HG03342 (cell line): ENCODE results near the gene MRPS2.

ENCODE experiments used
- ATAC-seq: cut with Tn5 transposase; IDR thresholded peaks from one replicate; pipeline ENCODE4 v1.9.1; 2021; ENCODE audit warnings: mild to moderate bottlenecking, moderate library complexity; ENCODE audit not compliant: unreplicated experiment

Gene MRPS2

DNA sequence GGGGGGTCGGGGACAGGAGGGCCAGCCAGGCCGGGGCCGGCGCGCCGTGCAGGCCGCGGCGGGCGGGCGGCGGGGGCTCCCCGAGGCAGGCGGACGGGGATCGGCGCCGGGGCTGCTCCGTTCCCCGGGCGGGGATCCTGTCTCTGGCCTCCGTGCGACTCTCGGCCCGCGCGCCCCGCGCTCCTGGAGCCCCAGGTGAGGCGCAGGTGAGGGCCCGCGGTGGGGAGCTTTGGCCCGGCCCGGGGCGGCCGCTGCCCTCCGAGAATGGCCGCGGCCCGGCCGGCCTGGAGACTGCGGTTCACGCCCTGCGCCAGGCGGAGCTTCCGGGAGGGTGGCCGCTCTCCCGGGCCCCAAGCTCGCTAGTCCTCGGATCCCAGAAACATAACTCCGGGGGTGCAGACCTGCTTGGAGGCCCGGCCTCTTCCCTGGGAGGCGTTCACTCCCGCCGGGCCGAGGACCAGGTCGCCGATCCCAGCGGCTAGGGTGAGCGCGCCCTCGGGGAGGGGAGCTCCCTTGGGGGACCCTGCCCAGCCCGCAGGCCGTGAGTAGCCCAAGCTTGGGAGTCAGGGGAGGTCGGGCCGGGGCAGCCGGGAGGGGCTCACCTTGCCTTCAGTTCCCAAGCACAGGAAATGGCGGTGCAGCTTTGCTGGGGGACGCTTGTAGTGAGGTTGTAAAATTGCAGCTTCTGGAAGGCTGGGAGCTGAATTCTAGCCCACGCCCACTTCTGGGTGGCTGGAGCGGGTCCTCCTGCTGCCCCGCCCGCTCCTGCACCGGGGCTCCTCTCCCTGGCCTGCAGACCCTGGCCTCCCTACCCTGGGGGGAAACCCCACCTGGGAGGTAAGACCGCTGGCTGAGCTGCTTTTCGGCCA, 20.2 kb upstream of the MRPS2 start:
- ATAC-seq, result no peak

DNA sequence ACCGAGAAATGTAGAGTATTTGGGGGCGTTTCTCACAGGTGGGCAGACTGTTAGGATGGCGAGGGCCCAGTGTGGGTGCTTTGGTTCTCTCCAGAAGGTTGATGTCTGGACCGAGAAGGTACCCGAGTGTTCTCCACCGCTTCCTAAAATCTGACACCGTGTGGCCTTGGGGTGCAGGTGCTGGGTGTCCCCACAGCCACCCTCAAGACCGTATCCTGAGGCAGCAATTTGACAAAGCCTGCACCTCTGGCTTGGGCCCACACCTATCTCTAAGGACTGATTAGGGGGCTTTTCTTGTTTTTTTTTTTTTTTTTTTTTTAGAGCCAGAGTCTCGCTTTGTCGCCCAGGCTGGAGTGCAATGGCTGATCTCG, 19.6 kb upstream of the MRPS2 start:
- no peak for ATAC-seq

DNA sequence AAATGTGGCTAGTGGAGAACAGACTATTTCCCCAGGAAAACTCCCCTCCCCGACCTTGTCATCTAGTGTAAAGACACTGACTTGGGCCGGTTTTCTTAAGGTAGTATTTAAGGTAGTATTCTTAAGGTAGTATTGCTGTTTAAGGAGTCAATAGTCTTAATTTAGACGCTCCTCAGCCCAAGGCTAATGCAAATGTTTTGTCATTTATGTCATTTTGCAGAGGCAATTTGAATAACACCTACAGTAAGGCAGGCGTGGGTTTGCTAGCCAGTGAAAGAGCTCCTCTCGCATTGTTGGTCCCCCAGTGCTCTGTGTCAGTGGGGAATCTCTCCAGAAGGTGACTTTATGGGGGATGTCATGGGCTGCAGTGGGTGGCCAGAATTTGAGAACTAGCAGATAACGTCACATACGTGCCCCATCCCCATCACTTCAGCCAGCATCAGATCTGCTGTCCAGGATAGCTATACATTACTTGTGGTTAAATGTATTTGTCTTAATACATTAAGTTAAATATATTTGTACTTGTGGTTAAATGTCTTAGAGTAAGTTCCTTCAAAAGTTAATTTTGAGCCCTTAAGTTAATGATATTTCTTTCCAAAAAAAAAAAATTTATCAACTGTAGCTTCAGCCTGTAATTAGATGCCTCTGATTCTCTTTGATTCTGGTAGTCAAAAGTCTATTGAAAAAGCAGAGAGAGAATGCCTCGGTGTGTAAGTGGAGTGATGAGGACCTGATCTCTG, 18.3 kb upstream of the MRPS2 start:
- no peak for ATAC-seq

DNA sequence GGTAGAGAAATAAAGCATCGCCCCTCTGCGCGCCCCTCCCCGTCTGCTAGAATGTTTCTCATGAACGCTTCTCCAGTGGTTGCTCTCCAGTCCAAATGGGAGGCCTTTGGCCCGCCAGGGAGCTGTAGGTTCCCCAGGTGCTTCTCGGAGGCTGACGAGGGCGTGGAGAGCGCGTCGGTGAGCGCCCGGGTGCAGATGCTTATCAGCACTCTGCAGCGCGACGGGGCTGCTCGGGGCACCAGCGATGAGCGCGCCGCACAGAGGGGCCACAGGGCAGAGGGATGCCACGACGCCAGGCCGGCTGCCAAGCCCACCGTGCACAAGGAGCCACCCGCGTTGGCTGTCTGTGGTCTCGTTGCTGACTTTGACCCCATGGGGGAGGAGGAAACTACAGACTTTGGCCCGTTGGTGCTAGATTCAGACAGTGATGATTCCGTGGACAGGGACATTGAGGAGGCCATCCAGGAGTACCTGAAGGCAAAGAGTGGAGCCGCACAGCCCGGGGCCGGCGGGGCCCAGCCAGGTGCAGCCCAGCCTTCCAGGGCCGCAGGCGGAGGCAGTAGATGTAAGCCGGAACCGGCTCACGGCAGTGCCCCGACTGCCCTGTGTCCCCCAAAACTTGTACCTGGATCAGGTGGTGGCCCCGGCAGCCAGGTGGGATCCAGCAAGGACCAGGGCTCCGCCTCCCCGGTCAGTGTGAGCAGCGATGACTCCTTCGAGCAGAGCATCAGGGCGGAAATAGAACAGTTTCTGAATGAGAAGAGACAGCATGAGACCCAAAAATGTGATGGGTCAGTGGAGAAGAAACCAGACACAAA, 15.8 kb upstream of the MRPS2 start:
- ATAC-seq, result no peak

DNA sequence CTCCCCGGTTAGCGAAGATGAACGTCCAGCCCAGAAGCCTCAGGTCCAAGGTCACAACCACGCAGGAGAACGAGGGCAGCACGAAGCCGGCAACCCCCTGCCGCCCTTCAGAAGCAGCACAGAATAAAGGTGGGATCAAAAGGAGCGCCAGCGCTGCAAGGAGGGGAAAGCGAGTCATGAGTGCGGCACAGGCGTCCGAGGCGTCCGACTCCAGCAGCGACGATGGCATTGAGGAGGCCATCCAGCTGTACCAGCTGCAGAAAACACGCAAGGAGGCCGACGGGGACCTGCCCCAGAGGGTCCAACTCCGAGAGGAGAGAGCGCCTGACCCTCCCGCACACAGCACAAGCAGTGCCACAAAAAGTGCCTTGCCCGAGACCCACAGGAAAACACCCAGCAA, 15.1 kb upstream of the MRPS2 start:
- ATAC-seq, result no peak

DNA sequence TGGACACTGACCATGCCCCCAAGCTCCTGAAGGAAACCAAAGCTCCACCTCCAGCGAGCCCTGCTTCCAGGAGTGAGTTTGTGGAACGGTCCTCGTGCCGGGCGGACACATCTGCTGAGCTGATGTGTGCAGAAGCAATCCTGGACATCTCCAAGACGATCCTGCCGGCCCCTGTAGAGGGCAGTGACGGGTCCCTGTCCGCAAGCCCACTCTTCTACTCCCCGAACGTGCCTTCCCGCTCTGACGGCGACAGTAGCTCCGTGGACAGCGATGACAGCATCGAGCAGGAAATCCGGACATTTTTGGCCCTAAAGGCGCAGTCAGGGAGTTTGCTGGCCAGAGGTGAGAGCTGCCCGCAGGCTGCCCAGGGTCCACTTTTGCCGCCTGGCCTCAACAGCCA, 14.7 kb upstream of the MRPS2 start:
- no peak for ATAC-seq

DNA sequence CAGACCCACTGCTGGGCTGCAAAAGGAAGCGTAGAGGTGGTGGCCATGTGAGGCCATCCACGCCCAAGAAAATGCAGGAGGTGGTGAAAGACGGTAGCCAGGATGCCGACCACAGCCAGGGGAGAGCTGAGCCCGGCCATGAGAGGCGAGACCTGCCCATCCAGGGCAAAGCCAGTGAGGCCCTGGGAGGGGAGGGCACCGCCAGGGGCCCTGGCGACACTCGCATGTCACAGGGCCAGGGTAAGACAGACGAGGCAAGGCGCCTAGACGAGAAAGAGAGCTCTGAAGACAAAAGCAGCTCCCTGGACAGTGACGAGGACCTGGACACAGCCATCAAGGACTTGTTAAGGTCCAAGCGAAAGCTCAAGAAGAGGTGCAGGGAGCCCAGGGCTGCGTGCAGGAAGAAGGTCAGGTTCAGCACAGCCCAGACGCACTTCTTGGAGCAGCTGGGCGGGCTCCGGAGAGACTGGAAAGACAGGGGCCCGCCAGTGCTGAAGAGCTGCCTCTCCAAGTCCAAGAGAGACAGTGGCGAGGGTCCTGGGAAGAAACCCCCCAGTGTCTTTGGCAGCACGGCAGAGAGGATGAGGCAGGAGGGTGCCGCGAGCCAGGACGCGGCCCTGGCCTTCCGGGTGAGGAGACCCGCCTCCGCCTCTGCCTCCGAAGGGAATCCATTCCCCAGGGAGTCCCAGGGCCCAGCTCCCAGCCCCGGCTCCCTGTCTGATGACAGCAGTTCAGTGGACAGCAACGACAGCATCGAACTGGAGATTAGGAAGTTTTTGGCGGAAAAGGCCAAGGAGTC, 14.0 kb upstream of the MRPS2 start:
- no peak for ATAC-seq

DNA sequence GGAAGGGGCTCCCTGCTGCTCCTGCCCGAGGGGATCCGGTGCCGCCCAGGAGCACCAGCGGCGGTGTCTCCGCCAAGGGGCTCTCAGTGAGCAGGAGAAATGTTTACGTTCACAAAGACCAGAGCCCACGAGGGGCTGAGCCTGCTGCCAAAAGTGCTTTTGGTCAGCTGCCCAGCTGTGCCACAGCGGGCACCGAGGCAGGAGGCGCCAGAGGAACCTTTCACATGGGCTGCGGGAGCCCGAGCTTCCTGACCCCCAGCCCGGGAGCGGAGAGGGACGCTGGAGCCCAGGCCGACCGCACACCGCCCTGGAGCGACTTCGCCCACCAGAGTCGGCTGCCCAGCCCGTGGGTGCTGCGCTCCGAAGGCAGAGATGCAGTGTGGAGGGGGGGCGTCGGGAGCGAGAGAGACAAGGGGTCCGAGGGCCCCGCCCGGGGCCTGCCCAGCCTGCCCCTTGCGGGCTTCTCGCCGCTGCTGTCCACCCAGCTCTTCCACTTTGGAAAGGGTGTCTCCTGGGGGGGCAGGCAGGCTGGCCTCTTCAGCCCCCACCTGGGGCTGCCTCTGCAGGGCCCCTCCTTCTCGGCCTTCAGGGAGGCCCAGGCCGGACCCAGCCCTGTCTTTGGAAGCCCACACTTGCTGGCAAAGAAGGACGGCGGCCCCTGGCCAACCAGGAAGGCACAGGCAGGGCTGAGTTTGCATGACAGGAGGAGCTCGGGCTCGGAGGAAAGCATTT, 13.0 kb upstream of the MRPS2 start:
- no peak for ATAC-seq

DNA sequence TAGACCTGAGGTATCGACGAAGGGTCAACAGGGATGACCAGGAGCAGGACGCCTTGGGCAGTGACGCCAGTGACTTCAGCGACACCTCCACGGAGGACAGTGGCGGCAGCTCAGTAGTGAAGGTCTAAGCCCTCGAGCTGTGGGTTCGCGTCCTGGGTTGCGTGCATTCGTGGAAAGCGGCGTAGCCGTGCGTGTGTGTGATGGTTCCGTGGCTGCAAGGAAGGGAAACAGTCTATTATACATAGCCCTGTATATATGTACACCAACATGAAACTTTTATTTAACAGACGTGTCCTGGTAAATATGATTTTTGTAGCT, 12.5 kb upstream of the MRPS2 start:
- no peak for ATAC-seq

DNA sequence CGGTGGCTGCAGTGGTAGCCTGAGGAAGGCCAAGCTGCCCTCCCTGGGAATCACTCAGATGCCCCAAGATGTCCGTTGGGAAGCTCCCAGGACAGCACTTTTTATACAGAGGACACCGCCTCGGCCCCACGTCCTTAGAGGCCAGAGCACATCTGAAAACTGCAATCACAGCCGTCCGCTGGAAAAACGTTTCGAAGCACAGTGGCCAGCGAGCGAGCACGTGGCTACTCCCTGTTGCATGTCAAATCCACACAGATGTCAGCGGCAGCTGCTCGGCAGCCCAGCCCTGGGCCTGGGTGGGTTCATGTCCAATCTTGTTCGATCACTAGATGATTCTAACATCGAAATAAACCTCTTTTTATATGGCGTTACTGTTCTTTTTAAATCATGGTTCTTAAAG, 12.0 kb upstream of the MRPS2 start:
- ATAC-seq, result no peak

DNA sequence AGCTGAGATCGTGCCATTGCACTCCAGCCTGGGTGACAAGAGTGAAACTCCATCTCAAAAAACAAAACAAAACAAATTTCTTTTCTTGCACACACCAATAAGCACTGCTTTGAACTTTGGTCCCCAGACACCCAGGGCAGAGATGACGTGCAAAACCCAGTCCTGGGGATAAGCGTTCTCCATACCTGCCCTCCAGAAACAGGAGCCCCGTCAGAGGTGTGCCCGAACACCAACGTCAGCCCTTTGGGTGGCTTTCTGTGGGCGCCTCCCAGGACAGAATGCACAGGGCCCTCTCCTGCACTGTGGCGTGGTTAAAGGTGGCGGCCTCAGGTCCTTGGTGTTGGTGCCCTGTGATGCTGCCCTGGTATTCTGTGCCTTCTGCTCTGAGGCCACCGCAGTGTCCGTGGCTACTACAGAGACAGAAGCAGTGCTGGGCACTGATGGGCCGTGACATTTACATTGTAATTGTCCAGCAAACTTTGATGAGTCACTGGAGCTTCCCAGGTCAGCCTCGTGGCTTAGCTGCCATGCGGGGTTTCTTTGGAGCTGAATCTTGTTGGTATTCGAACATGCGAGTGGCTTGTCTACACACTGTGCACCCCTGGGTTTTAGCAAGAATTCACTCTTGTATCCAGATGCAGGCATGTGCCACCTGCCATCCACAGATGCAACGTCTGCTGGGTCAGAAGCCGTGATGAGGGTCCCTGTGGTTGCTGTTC, 11.1 kb upstream of the MRPS2 start:
- ATAC-seq, result no peak

DNA sequence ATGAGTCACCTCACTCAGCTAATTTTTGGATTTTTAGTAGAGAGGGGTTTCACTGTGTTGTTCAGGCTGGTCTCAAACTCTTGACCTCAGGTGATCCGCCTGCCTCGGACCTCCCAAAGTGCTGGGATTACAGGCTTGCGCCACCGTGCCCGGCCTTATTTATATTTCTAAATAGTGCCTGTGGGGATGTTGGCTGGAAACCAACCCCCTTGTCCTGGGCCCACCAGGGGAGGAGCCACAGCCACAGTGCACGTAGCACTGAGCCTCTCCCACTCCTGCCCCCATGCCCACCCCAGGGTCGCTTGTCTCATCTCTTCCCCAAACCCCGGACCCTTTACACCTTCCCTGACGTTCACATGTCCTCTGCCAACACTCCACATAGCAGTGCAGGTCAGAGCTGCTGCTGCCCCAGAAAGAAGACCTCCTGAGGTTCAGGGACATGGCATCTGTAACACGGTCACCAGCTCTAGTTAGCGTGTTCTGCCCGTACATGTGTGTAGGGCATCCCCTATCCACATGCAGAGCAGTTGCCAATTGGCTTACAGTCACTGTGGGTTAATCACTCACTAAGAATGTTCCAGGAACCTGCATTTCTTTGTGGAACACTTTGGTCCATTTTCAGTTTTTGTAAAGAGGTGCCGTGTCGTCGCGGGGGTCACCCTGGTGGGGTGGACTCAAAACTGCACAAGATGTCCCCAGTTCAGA, 10.2 kb upstream of the MRPS2 start:
- no peak for ATAC-seq

DNA sequence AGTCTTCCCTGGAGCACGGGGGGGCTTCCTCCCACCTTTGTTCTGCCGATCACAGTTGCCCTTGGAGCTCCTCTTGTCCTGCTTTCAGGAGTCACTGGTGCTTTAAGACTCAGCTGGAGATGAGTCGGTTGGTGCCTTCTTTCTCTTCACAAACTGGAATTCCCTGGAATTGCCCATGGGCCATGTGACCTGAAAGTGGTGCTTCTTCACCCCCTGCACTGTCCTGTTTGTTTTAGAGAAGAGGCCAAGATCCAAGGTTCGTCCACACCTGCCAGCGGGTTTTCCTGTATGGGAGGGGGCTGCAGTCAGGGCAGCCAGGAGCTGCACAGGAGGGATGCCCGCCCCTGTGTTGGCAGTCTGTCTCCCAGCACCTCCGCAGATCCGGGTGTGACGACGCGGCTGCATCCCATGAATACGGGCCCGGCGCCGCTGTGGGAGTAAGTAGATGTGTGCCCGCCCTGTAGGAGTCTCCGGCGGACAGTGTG, 9.5 kb upstream of the MRPS2 start:
- no peak for ATAC-seq

DNA sequence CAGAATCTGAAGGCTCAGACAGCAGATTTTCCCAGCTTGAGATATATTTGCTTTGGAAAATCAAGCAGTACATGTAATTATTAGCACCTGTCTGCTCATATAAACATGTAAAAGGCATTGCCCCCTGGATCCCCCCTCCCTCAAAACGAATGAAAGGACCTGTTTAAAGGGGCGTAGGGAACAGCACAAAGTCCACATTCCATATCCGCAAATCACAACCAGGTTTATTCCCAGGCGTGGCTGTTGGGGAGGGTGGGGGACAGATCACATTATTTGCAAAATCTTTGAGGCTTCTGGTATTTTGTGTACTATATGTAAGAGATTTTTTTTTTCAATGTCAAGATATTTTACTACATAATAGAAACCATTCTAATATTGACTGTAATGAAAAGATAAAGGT, 8.7 kb upstream of the MRPS2 start:
- ATAC-seq, result no peak

DNA sequence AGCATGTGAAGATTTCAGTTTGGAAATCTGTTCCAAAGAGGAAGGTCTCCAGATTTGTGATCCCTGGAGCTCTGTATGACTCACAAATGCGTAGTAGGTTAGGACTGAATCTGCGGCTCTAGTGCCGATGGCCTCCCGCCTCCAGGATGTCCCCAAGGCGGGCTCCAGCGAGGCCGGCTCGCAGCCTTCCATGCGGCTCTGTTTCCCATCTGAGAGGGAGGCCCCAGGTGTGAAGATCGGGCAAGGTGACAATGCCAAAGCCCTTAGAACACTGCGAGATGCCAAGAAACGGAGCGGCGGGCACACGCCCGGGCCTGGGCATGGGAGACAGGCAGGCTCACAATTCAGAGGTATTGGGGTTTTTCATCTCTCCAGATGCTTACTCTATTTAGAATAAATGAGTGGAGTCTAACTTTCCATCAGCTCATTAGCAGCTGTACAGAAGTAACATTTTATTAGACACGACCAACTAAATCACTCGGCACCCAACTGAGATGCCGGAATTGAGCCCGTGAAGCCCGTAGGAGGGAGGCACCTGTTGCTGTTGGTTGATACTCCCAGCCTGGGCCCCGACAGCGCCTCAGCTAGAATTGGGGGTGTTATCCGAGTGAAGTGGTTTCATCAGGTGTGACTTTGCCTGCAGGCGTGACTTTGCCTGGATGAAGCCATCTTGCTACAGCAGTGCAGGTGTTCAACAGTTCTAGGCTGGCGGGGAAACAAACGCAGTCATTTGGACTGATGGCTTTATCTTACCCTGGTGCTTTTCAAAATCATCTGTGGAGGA, 7.4 kb upstream of the MRPS2 start:
- ATAC-seq, result no peak

DNA sequence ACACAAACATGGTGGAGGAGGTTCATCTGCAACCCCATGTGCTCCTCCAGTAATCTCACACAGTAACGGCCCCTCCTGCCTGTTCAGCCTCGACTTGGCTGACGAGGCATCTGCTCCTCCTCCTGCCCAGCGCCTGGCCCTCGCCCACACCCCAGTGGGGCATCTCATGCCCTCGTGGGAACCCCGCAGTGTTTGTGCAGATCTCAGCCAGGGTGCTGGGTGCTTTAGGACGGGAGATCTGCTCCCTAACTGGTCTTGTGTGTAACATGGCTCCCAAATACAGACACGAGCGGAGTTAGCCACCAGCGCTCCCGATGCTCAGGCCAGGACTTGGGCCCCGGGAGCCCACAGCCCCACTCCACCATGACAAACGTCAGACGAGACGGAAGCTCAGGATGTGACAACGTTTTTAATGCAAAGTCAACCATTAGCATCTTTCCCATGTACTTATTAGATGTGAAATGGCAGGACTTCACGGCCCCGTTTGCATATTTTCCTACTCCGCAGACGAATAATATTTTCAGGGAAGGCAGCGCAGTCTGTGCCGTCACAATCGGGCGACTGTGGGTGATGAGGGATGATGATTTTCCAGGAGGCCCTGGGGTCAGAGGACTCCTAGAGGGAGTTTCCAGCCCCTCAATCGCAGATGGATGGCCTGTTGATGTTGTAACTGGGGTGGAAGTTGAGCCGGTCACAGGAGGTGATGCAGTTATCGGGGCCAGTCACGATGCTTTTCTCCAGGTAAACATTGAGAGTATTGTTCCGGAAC, 5.5 kb upstream of the MRPS2 start:
- no peak for ATAC-seq

DNA sequence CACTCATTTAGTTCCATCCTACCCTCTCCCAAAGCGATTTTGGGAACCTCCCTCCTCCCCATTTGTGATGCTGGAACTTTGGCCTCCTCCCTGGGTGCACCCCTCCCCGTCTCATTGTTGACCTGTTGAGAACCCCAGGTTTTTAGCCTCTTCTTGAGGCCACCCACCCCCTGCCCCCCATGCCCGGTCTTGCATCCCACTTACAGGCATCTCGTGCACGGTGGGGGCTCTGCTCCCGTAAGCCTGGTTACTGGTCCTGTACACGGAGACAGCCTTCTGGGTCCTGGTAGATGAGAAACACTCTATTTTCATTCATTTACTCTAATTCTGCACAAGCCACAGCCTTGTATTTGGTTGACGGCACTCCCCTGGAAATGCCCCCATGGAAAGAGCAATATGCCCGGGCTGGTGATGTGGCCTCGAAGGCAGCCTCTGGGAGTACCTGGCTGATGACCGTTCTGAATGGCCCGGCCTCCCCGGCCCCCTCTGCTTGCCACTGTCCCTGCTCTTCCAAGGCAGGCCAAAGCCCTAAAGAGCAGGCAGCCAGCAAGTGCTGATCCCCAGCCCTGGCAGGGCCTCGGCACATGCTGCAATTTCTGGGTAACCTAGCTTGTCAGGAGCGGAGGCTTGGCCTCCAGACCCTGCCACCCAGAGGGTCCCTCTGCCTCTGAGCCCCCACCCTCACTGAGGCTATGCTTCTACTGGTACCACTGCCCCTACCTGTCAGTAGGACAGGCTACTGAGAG, 1.9 kb upstream of the MRPS2 start:
- ATAC-seq, result no peak
